ENCODE data around the gene ATF6B. TPM values are rescaled to one million over a fixed set of nuclear protein-coding genes. Genes with fewer than 3 reads are reported as not detected.
A peak's percentile ranks its signal among the peaks of the same experiment; 100 is the strongest.

Gene ATF6B
- total and polyA plus RNA-seq, 2 of the 13 experiments (the other 11 are each of a cell fraction or from before 2014, with no cell fraction given): 18.1 to 44.0 TPM

DNA sequence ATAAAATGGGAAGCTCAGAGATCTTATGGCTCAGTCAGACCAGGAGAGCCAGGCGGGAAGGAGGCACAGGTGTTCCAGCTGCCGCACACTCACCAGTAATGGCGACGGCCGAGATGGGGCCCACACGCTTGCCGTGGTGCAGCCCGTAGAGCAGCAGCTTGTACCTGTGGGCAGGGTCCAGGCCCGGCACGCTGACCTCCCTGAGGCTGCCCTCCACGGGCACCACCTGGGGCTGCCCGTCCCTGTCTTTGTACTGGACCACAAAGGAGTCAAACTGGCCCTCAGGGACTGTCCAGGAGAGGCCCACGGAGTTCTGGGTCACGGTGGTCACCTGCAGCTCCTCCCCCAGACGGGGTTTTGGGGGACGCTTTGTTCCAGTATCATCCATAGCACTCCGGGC is 58.6 kb downstream of the ATF6B start:
- Histone ChIP-seq H3K27ac (ENCODE audit: extremely low read length, insufficient read depth, low read length) (no peak overlapping the region), H3K36me3 (replicated peaks in 1 of 2; ENCODE audit: control insufficient read depth in 1 of 2, insufficient read depth in 2 of 2, low read length in 2 of 2) (no peaks in the 10 kb centered on the region), H3K9me3 (ENCODE audit: low read length) (no peaks in the 10 kb centered on the region), H3K27me3 (ENCODE audit: control insufficient read depth in 1 of 2, insufficient read depth in 2 of 2, low read length in 2 of 2) (peaks cover 23 to 82% of the 10 kb centered on the region in 2 experiments), H2AFZ (ENCODE audit: low read length) (no peak overlapping the region), H3K4me3 (replicated peaks in 1 of 3; ENCODE audit: insufficient read depth in 1 of 3, low read depth in 2 of 3, low read length in 3 of 3) (no peak overlapping the region), H3K9ac (ENCODE audit: insufficient read depth, low read depth, low read length) (no peak overlapping the region), H4K20me1 (ENCODE audit: insufficient read depth, low read length) (0 out of 2 replicates have a peak, but pooled peaks cover 4% of the 10 kb centered on the region), H3K4me1 (ENCODE audit: insufficient read depth, low read length) (no peaks in the 10 kb centered on the region), H3K79me2 (ENCODE audit: insufficient read depth, low read length) (no peaks in the 10 kb centered on the region), H3K4me2 (ENCODE audit: low read depth, low read length) (no peak overlapping the region)
- DNase-seq (ENCODE audit: low spot score): no peak
- ATAC-seq: peak; percentile 11; the same call in 2 of the 3 replicates
- no TSS peak for BruUV-seq (replicated peaks)
- WGBS (ENCODE audit: low lambda C conversion rate): 36% methylated on average over 7 of the region's 17 CpGs
- in situ Hi-C loops (cut with HindIII; ENCODE audit: extremely low pct_ligation_motif_present, low pct_unique_long_range_greater_than_20kb): no loop called here
- TF ChIP-seq ZBED4 (CRISPR knock-in tag; IDR thresholded peaks at IDR 0.05; ENCODE audit: borderline replicate concordance) (no peak), BRD4 (CRISPR knock-in tag; IDR thresholded peaks at IDR 0.05) (no peak), NKX3-1 (CRISPR knock-in tag; IDR thresholded peaks at IDR 0.05) (no peak), PRMT3 (CRISPR knock-in tag; IDR thresholded peaks at IDR 0.05; ENCODE audit: borderline replicate concordance, low read depth) (no peak), ZNF343 (CRISPR knock-in tag; IDR thresholded peaks at IDR 0.05) (no peak)
- intact Hi-C loops (cut with micrococcal nuclease; ENCODE audit: unreplicated experiment): no loop called here
- no peak for FAIRE-seq
- ChIA-PET CTCF (ENCODE audit: low intra/inter-chr PET ratio, low total read pairs) (no interaction called here), POLR2A (no interaction called here)

Data from HepG2 (cell line).